Measurements from ENCODE around the gene UQCRC1.

Gene UQCRC1

GRCh38 chr3:48597408-48597800 lies 12.0 kb downstream of the UQCRC1 start (continued):
- no peak for TF ChIP-seq ZBTB17 (tag by site-specific recombination; IDR thresholded peaks at IDR 0.05)

GRCh38 chr3:48596676-48597407 lies 12.6 kb downstream of the UQCRC1 start:
- POLR2A ChIA-PET, result interaction anchor here (2.3 kb wide), 1 partner anchor 38 kb away, joined by 8 read pairs; the partner anchor contains the start of gene SLC26A6
- Histone ChIP-seq H3K27ac (ENCODE audit: extremely low read depth, low read depth, low read length) (no peak overlapping the region), H3K4me3 (ENCODE audit: low read depth, low read length) (no peak overlapping the region), H3K9me3 (ENCODE audit: control insufficient read depth, insufficient read depth, low read depth, low read length) (no peaks in the 10 kb centered on the region), H3K4me1 (ENCODE audit: control insufficient read depth, insufficient read depth, low read length) (no peaks in the 10 kb centered on the region; the same call in 1 of the 2 replicates), H3K36me3 (ENCODE audit: control insufficient read depth in 2 of 2, insufficient read depth in 1 of 2, low read length in 2 of 2) (peaks cover 0 to 52% of the 10 kb centered on the region in 2 experiments; a peak in 2 of 3 replicates)
- CTCF ChIA-PET, result interaction anchor here (0.5 to 0.7 kb wide), 3 partner anchors 18 to 355 kb away, joined by 3 read pairs; no protein-coding TSS in a partner anchor
- no peak for TF ChIP-seq RBAK (tag by site-specific recombination; IDR thresholded peaks at IDR 0.05)
- TF ChIP-seq PRDM4 (tag by site-specific recombination; IDR thresholded peaks at IDR 0.05), result no peak
- no peak for TF ChIP-seq ZNF548 (tag by site-specific recombination; IDR thresholded peaks at IDR 0.05)
- no peak for TF ChIP-seq ZNF555 (tag by site-specific recombination; conservative IDR thresholded peaks at IDR 0.05)
- no peak for TF ChIP-seq PATZ1 (tag by site-specific recombination; IDR thresholded peaks at IDR 0.05)
- no peak for TF ChIP-seq ZEB2 (tag by site-specific recombination; IDR thresholded peaks at IDR 0.05)
- no peak for TF ChIP-seq EGR2 (tag by site-specific recombination; IDR thresholded peaks at IDR 0.05; ENCODE audit: low read depth)
- no peak for TF ChIP-seq ZNF677 (tag by site-specific recombination; IDR thresholded peaks at IDR 0.05)
- no peak for TF ChIP-seq ZNF311 (tag by site-specific recombination; IDR thresholded peaks at IDR 0.05; ENCODE audit: borderline replicate concordance)
- TF ChIP-seq ZBTB1 (tag by site-specific recombination; IDR thresholded peaks at IDR 0.05), result no peak
- no peak for TF ChIP-seq ZNF530 (tag by site-specific recombination; IDR thresholded peaks at IDR 0.05; ENCODE audit: low read depth)
- no peak for TF ChIP-seq ZNF501 (tag by site-specific recombination; IDR thresholded peaks at IDR 0.05)
- TF ChIP-seq ZNF76 (tag by site-specific recombination; IDR thresholded peaks at IDR 0.05; ENCODE audit: borderline replicate concordance, low read depth), result no peak
- TF ChIP-seq ZNF2 (tag by site-specific recombination; IDR thresholded peaks at IDR 0.05), result no peak
- TF ChIP-seq ZFP3 (tag by site-specific recombination; IDR thresholded peaks at IDR 0.05; ENCODE audit: low read depth), result no peak

- H3K36me3 ChIP-seq (ENCODE audit: control insufficient read depth in 2 of 2, insufficient read depth in 1 of 2, low read length in 2 of 2), result peaks cover 0 to 45% of the 10 kb centered on the region in 2 experiments; a peak in 1 of 3 replicates
- H3K27ac ChIP-seq (ENCODE audit: extremely low read depth, low read depth, low read length), result no peak overlapping the region; the same call in 1 of the 2 replicates
- H3K9me3 ChIP-seq (ENCODE audit: control insufficient read depth, insufficient read depth, low read depth, low read length), result no peaks in the 10 kb centered on the region
- CTCF ChIA-PET, result interaction anchor here (0.6 kb wide), 1 partner anchor 50 kb away, joined by 3 read pairs; no protein-coding TSS in a partner anchor
- H3K4me1 ChIP-seq (ENCODE audit: control insufficient read depth, insufficient read depth, low read length), result no peaks in the 10 kb centered on the region; the same call in 1 of the 2 replicates
- TF ChIP-seq SCRT2 (tag by site-specific recombination; IDR thresholded peaks at IDR 0.05) (peak; percentile 57), ZNF654 (tag by site-specific recombination; IDR thresholded peaks at IDR 0.05; ENCODE audit: low read depth) (no peak)
- POLR2A ChIA-PET, result interaction anchor here (2.3 kb wide), 1 partner anchor 39 kb away, joined by 8 read pairs; the partner anchor contains the start of gene SLC26A6
- H3K4me3 ChIP-seq (ENCODE audit: low read depth, low read length), result no peak overlapping the region
Observed at GRCh38 chr3:48596157-48596556, 13.3 kb downstream of the UQCRC1 start.
